ENCODE results near the gene MUS81. TPM values are rescaled to one million over a fixed set of nuclear protein-coding genes. Genes with fewer than 3 reads are reported as not detected.

Gene MUS81
- total RNA-seq, 1 donor from 2014 or later, result 36.8 TPM

- TF ChIP-seq EZH2phosphoT487 (IDR thresholded peaks at IDR 0.05) (no peak), CTCF (IDR thresholded peaks at IDR 0.05) (no peak), EZH2 (IDR thresholded peaks at IDR 0.05) (no peak)
- H3K27ac Mint-ChIP-seq, result no peak within 1 kb of the TSS
- Histone ChIP-seq H3K36me3 (peaks cover 4% of the 10 kb centered on the region), H3K4me3 (no peak within 1 kb of the TSS), H2AFZ (replicated peaks) (no peak within 1 kb of the TSS), H3K27ac (no peak within 1 kb of the TSS), H3K79me2 (ENCODE audit: low read depth) (no peaks in the 10 kb centered on the region), H4K20me1 (ENCODE audit: low read depth) (peaks cover 10% of the 10 kb centered on the region), H3K4me2 (no peak within 1 kb of the TSS), H3F3A (ENCODE audit: low read depth) (no peaks in the 10 kb centered on the region), H3K4me1 (no peaks in the 10 kb centered on the region), H3K9me3 (ENCODE audit: low read depth) (no peaks in the 10 kb centered on the region), H3K9ac (no peak within 1 kb of the TSS), H3K27me3 (no peaks in the 10 kb centered on the region)
- no peak for DNase-seq (ENCODE audit: low spot score)
- H3K4me3 Mint-ChIP-seq, result peak within 1 kb of the TSS; percentile 5
- H3K4me1 Mint-ChIP-seq, result peaks cover 6% of the 10 kb centered on the region
- peaks cover 11% of the 10 kb centered on the region for H3K27me3 Mint-ChIP-seq (ENCODE audit: insufficient read depth, low read depth)
- no peaks in the 10 kb centered on the region for H3K9me3 Mint-ChIP-seq
- peaks cover 11% of the 10 kb centered on the region for H3K36me3 Mint-ChIP-seq
These were observed 19.4 kb downstream of the MUS81 start, which contains the start of gene CTSW for GRCh38 chr11:65879617-65880016. CTSW (plus strand) TSS chr11:65879837; CDS start chr11:65879855, 18 bp downstream.

- Mint-ChIP-seq H3K27me3 (ENCODE audit: insufficient read depth, low read depth) (peaks cover 11% of the 10 kb centered on the region), H3K4me3 (no peak overlapping the region), H3K36me3 (peaks cover 12% of the 10 kb centered on the region)
These were observed 19.8 kb downstream of the MUS81 start for GRCh38 chr11:65880027-65880426.

DNA sequence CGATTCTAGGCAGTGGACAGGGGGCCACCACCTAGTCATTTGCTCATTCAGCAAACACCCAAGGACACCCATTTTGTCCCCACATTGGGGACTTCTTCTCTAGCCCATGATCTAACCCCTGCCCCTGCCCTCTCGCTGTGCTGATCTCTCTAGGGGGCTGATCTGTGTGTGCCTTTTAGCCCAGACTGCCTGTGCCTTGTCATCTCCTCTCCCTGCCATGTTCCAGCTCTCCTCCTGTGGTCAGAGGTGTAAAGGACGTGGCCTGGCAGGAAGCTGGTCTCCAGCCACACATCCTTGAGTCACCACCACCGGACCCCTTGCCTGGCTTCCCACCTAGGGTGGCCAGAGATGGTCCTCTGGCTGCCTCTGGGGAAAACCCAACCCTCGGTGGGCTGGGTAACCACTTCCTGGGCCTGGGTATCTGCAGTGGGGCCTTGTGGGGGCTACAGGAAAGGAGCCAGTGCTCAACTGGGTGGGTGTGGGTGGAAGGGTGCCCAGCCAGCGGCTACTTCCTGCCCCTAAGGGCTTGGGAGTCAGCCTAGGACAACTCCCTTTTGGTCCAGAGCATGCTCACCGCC lies 20.7 kb downstream of the MUS81 start:
- H3K4me1 ChIP-seq, result no peaks in the 10 kb centered on the region
- H3F3A ChIP-seq (ENCODE audit: low read depth), result peaks cover 11% of the 10 kb centered on the region
- peaks cover 10% of the 10 kb centered on the region for H3K4me1 Mint-ChIP-seq
- peaks cover 18% of the 10 kb centered on the region for H3K36me3 Mint-ChIP-seq
- H3K27me3 ChIP-seq, result no peaks in the 10 kb centered on the region
- TF ChIP-seq EZH2phosphoT487 (IDR thresholded peaks at IDR 0.05), result no peak
- TF ChIP-seq CTCF (IDR thresholded peaks at IDR 0.05), result no peak
- TF ChIP-seq EZH2 (IDR thresholded peaks at IDR 0.05), result no peak
- no peak overlapping the region for H3K27ac Mint-ChIP-seq
- peak overlapping the region; percentile 5 for H3K4me3 Mint-ChIP-seq
- no peak overlapping the region for H3K4me3 ChIP-seq
- no peak overlapping the region for H3K9ac ChIP-seq
- H3K79me2 ChIP-seq (ENCODE audit: low read depth), result no peaks in the 10 kb centered on the region
- H3K9me3 Mint-ChIP-seq, result no peaks in the 10 kb centered on the region
- no peaks in the 10 kb centered on the region for H3K9me3 ChIP-seq (ENCODE audit: low read depth)
- H2AFZ ChIP-seq (replicated peaks), result no peak overlapping the region
- DNase-seq (ENCODE audit: low spot score), result no peak
- H3K36me3 ChIP-seq, result peaks cover 4% of the 10 kb centered on the region
- H3K4me2 ChIP-seq, result no peak overlapping the region
- H3K27ac ChIP-seq, result no peak overlapping the region
- H3K27me3 Mint-ChIP-seq (ENCODE audit: insufficient read depth, low read depth), result peaks cover 11% of the 10 kb centered on the region
- peaks cover 14% of the 10 kb centered on the region for H4K20me1 ChIP-seq (ENCODE audit: low read depth)

More at GRCh38 chr11:65880027-65880426, 19.8 kb downstream of the MUS81 start:
- Histone ChIP-seq H3K9ac (no peak overlapping the region), H3K27ac (no peak overlapping the region), H3K79me2 (ENCODE audit: low read depth) (no peaks in the 10 kb centered on the region), H3K4me3 (no peak overlapping the region), H3K27me3 (no peaks in the 10 kb centered on the region), H3K4me2 (no peak overlapping the region), H3K9me3 (ENCODE audit: low read depth) (no peaks in the 10 kb centered on the region), H3F3A (ENCODE audit: low read depth) (peaks cover 3% of the 10 kb centered on the region), H2AFZ (replicated peaks) (no peak overlapping the region), H4K20me1 (ENCODE audit: low read depth) (peaks cover 13% of the 10 kb centered on the region), H3K36me3 (peaks cover 4% of the 10 kb centered on the region), H3K4me1 (no peaks in the 10 kb centered on the region)
- TF ChIP-seq EZH2 (IDR thresholded peaks at IDR 0.05) (no peak), EZH2phosphoT487 (IDR thresholded peaks at IDR 0.05) (no peak), CTCF (IDR thresholded peaks at IDR 0.05) (no peak)
- no peak for DNase-seq (ENCODE audit: low spot score)
- no peaks in the 10 kb centered on the region for H3K9me3 Mint-ChIP-seq
- peaks cover 7% of the 10 kb centered on the region for H3K4me1 Mint-ChIP-seq
- H3K27ac Mint-ChIP-seq, result no peak overlapping the region
